H9 (cell line): Measurements from ENCODE around the gene MACROD1. TPM values are rescaled to one million over a fixed set of nuclear protein-coding genes. Genes with fewer than 3 reads are reported as not detected.

Experiments
- DNase-seq: peaks from one replicate; pipeline ENCODE4 v3.0.0-alpha.2; 2017
- H2AFZ ChIP-seq: one replicate; pipeline ENCODE4 v1.6.1; 2013; ENCODE audit warnings: mild to moderate bottlenecking, low read length, control low read depth, moderate library complexity
- H2AK5ac ChIP-seq: 2 replicates; pipeline ENCODE4 v1.6.1; 2013; ENCODE audit warnings: low read length, control low read depth, mixed read lengths; ENCODE audit not compliant: insufficient read length
- H2BK120ac ChIP-seq: one replicate; pipeline ENCODE4 v1.6.1; 2013; ENCODE audit warnings: low read depth, mild to moderate bottlenecking, low read length, control low read depth, inconsistent platforms; ENCODE audit not compliant: poor library complexity, severe bottlenecking
- H2BK12ac ChIP-seq: 2 replicates; pipeline ENCODE4 v1.6.1; 2013; ENCODE audit warnings: low read length, control low read depth, mixed read lengths, low read depth; ENCODE audit not compliant: insufficient read length
- H2BK15ac ChIP-seq: 2 replicates; pipeline ENCODE4 v1.6.1; 2013; ENCODE audit warnings: low read depth, low read length, control low read depth
- H2BK20ac ChIP-seq: one replicate; pipeline ENCODE4 v1.6.1; 2013; ENCODE audit warnings: low read depth, mild to moderate bottlenecking, low read length, control low read depth, inconsistent platforms; ENCODE audit not compliant: poor library complexity, severe bottlenecking
- H2BK5ac ChIP-seq: 2 replicates; pipeline ENCODE4 v1.6.1; 2013; ENCODE audit warnings: low read length, control low read depth, mixed read lengths; ENCODE audit not compliant: insufficient read length
- H3K14ac ChIP-seq: 2 replicates; pipeline ENCODE4 v1.6.1; 2013; ENCODE audit warnings: low read length, control low read depth; ENCODE audit not compliant: insufficient read depth
- H3K18ac ChIP-seq: 2 replicates; pipeline ENCODE4 v1.6.1; 2013; ENCODE audit warnings: low read depth, mild to moderate bottlenecking, mixed read lengths, low read length, control low read depth; ENCODE audit not compliant: insufficient read length
- H3K23ac ChIP-seq: 2 replicates; pipeline ENCODE4 v1.6.1; 2013; ENCODE audit warnings: low read length, control low read depth, mixed read lengths, low read depth; ENCODE audit not compliant: insufficient read length
- H3K23me2 ChIP-seq: 2 replicates; pipeline ENCODE4 v1.6.1; 2013; ENCODE audit warnings: low read depth, mild to moderate bottlenecking, mixed read lengths, low read length, control low read depth; ENCODE audit not compliant: insufficient read length, poor library complexity, severe bottlenecking
- H3K27ac ChIP-seq: 2 replicates; pipeline ENCODE4 v1.5.1; 2013; ENCODE audit warnings: low read length, control low read depth, mixed read lengths, low read depth; ENCODE audit not compliant: insufficient read length
- H3K27me3 ChIP-seq: 2 replicates; pipeline ENCODE4 v1.6.1; 2013; ENCODE audit warnings: low read length, control low read depth, inconsistent platforms; ENCODE audit not compliant: insufficient read depth
- H3K4ac ChIP-seq: 2 replicates; pipeline ENCODE4 v1.6.1; 2013; ENCODE audit warnings: low read depth, mild to moderate bottlenecking, control low read depth, inconsistent platforms, low read length, moderate library complexity
- H3K4me1 ChIP-seq: 2 replicates; pipeline ENCODE4 v1.6.1; 2013; ENCODE audit warnings: low read length, control low read depth, inconsistent platforms; ENCODE audit not compliant: insufficient read depth
- H3K4me2 ChIP-seq: 2 replicates; pipeline ENCODE4 v1.6.1; 2013; ENCODE audit warnings: low read length, control low read depth, mixed read lengths; ENCODE audit not compliant: insufficient read length, insufficient read depth
- H3K56ac ChIP-seq: 2 replicates; pipeline ENCODE4 v1.6.1; 2013; ENCODE audit warnings: low read depth, mild to moderate bottlenecking, mixed read lengths, low read length, control low read depth; ENCODE audit not compliant: insufficient read length
- H3K79me1 ChIP-seq: 2 replicates; pipeline ENCODE4 v1.6.1; 2013; ENCODE audit warnings: low read depth, mild to moderate bottlenecking, moderate library complexity, low read length, control low read depth, inconsistent platforms; ENCODE audit not compliant: insufficient read depth, poor library complexity, severe bottlenecking
- H3K79me2 ChIP-seq: 2 replicates; pipeline ENCODE4 v1.6.1; 2013; ENCODE audit warnings: low read length, control low read depth, inconsistent platforms; ENCODE audit not compliant: insufficient read depth
- H3K9ac ChIP-seq: 2 replicates; pipeline ENCODE4 v1.6.1; 2013; ENCODE audit warnings: low read length, control low read depth, mixed read lengths; ENCODE audit not compliant: insufficient read length; ENCODE audit errors: extremely low read depth
- H3K9me3 ChIP-seq: one replicate; pipeline ENCODE4 v1.6.1; 2013; ENCODE audit warnings: low read depth, low read length, inconsistent platforms; ENCODE audit not compliant: control insufficient read depth
- H3T11ph ChIP-seq: one replicate; pipeline ENCODE4 v1.6.1; 2013; ENCODE audit warnings: mild to moderate bottlenecking, low read length, control low read depth, inconsistent platforms
- H4K20me1 ChIP-seq: one replicate; pipeline ENCODE4 v1.6.1; 2013; ENCODE audit not compliant: control insufficient read depth, insufficient read length, insufficient read depth
- H4K5ac ChIP-seq: 2 replicates; pipeline ENCODE4 v1.6.1; 2013; ENCODE audit warnings: low read depth, mild to moderate bottlenecking, mixed read lengths, low read length, control low read depth; ENCODE audit not compliant: insufficient read length
- H4K8ac ChIP-seq: replicated peaks from 2 replicates; pipeline ENCODE4 v1.6.1; 2013; ENCODE audit warnings: low read length, control low read depth, mixed read lengths, low read depth; ENCODE audit not compliant: insufficient read length
- H4K91ac ChIP-seq: 2 replicates; pipeline ENCODE4 v1.6.1; 2013; ENCODE audit warnings: low read depth, mild to moderate bottlenecking, moderate library complexity, mixed read lengths, low read length, control low read depth; ENCODE audit not compliant: insufficient read length
- H3K27ac Mint-ChIP-seq, 3 experiments: 2 replicates in 2 of 3; 3 replicates in 1 of 3; pipeline ENCODE4 v1.8.0; 2020 to 2021; ENCODE audit warnings: mixed read lengths in 3 of 3, mild to moderate bottlenecking in 1 of 3, moderate library complexity in 1 of 3
- H3K27me3 Mint-ChIP-seq: 2 replicates; pipeline ENCODE4 v1.8.0; 2021; ENCODE audit warnings: low read depth, mild to moderate bottlenecking, moderate library complexity, mixed read lengths
- H3K36me3 Mint-ChIP-seq, 3 experiments: 2 replicates in 2 of 3; 3 replicates in 1 of 3; pipeline ENCODE4 v1.8.0; 2020 to 2021; ENCODE audit warnings: low read depth in 3 of 3, mixed read lengths in 3 of 3; ENCODE audit not compliant: insufficient read depth in 1 of 3
- H3K4me1 Mint-ChIP-seq, 2 experiments: 2 replicates each; pipeline ENCODE4 v1.8.0; 2020; ENCODE audit warnings: mixed read lengths in 2 of 2
- H3K4me3 Mint-ChIP-seq, 2 experiments: 2 replicates in 1 of 2; 3 replicates in 1 of 2; pipeline ENCODE4 v1.8.0; 2020 to 2021; ENCODE audit warnings: mild to moderate bottlenecking in 2 of 2, mixed read lengths in 2 of 2, moderate library complexity in 1 of 2
- H3K9me3 Mint-ChIP-seq, 2 experiments: 2 replicates in 1 of 2; 3 replicates in 1 of 2; pipeline ENCODE4 v1.8.0; 2020; ENCODE audit warnings: mild to moderate bottlenecking in 2 of 2, mixed read lengths in 2 of 2, moderate library complexity in 1 of 2
- WGBS: extraction: QIAGEN DNeasy Blood & Tissue Kit; methylation state at CpG from one replicate; pipeline ENCODE4 v1.1.7; 2013; ENCODE audit warnings: missing lambda C conversion rate, low lambda C conversion rate, mixed read lengths; ENCODE audit not compliant: insufficient read length; ENCODE audit errors: extremely low coverage; 5-methylcytosine and 5-hydroxymethylcytosine counted together
- total RNA-seq: library from RNA; stranded (reverse); gene quantifications from 2 replicates; pipeline ENCODE4 v1.2.1, GENCODE V29; 2021
- TF ChIP-seq, protein P1 (sequence below): fragments of 200-600 bp; sonication (generic); conservative IDR thresholded peaks from 3 replicates; pipeline ENCODE4 v1.8.0; 2021; ENCODE audit warnings: antibody characterized with exemption, mild to moderate bottlenecking

Gene MACROD1
- total RNA-seq, 1 experiment from 2014 or later = 21.2 TPM

DNA sequence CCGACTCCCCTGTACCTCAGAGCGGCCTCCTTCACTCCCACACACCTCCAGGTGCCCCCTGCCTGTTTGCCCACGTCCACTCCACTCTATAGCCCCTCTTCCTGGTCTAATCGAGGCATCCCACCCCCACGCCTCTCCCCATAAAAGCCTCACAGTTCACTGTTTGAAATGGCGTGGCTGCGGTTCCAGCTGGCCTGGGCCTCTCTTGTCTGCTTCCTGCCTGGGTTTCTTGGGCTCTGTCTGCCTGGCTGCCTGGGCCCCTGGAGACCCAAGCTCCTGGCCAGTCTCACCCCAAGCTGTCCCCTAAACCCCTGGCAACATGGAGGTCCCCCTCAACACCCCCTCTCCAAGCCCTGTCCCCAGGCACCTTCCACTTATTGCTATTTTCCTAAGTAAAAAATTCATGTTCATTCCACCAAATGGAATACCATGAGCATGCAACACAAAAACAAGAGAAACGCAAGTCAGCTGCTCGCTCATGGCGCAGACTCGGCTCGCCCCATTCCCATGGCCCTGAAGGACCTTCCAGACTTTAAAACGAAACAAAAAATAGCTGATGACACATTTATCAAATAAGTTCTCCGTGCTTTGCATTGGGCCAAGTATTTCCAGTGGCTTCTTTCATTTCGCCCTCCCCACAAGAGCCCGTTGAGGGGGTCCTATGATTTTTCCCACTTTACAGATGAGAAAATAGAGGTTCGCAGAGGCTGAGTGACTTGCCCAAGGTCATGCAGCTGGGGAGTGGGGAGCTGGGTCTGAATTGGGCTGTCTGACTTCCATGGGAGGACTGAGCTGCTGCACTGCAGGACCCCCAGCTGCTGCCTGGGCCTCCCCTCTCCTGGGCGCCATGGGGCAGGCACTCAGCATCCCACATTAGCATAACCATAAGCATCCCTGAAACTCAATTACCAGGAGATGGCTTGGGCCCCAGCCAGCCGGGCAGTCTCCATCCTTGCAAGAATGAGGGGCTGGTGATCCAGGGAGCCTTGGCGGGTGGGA, 141.9 kb downstream of the MACROD1 start:
- no peaks in the 10 kb centered on the region for H3K9me3 ChIP-seq
- H3K4me2 ChIP-seq = no peak overlapping the region
- no peak overlapping the region for H2BK120ac ChIP-seq
- H3K9me3 Mint-ChIP-seq = no peaks in the 10 kb centered on the region
- no peak overlapping the region for H2AK5ac ChIP-seq
- H3K14ac ChIP-seq = no peak overlapping the region
- H3K27ac Mint-ChIP-seq = peak overlapping the region; percentile 25 to 67 (median 48); a peak in 4 of 7 replicates
- H2BK5ac ChIP-seq = no peak overlapping the region
- no peak overlapping the region for H2BK12ac ChIP-seq
- no peak overlapping the region for H2BK15ac ChIP-seq
- H3K27me3 ChIP-seq = no peaks in the 10 kb centered on the region; the same call in 1 of the 2 replicates
- no peak overlapping the region for H3K56ac ChIP-seq
- no peak overlapping the region for H3K9ac ChIP-seq
- DNase-seq = peak; percentile 70
- no peaks in the 10 kb centered on the region for H3K79me1 ChIP-seq
- H3K4me1 Mint-ChIP-seq = peaks cover 55 to 77% of the 10 kb centered on the region in 2 experiments
- no peak overlapping the region for H3K18ac ChIP-seq
- no peak overlapping the region for H3T11ph ChIP-seq
- TF ChIP-seq, protein P1, sequence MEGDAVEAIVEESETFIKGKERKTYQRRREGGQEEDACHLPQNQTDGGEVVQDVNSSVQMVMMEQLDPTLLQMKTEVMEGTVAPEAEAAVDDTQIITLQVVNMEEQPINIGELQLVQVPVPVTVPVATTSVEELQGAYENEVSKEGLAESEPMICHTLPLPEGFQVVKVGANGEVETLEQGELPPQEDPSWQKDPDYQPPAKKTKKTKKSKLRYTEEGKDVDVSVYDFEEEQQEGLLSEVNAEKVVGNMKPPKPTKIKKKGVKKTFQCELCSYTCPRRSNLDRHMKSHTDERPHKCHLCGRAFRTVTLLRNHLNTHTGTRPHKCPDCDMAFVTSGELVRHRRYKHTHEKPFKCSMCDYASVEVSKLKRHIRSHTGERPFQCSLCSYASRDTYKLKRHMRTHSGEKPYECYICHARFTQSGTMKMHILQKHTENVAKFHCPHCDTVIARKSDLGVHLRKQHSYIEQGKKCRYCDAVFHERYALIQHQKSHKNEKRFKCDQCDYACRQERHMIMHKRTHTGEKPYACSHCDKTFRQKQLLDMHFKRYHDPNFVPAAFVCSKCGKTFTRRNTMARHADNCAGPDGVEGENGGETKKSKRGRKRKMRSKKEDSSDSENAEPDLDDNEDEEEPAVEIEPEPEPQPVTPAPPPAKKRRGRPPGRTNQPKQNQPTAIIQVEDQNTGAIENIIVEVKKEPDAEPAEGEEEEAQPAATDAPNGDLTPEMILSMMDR = no peak
- H3K36me3 Mint-ChIP-seq = no peaks in the 10 kb centered on the region; a peak in 2 of 7 replicates
- peak overlapping the region in 1 of 2 experiments; percentile 47; a peak in 2 of 5 replicates for H3K4me3 Mint-ChIP-seq
- H3K23me2 ChIP-seq = no peaks in the 10 kb centered on the region
- H4K91ac ChIP-seq = no peak overlapping the region
- peaks cover 2% of the 10 kb centered on the region; the same call in 1 of the 2 replicates for H3K4me1 ChIP-seq
- H3K4ac ChIP-seq = no peak overlapping the region
- no peak overlapping the region for H4K8ac ChIP-seq
- H2AFZ ChIP-seq = no peak overlapping the region
- no peak overlapping the region for H3K27ac ChIP-seq
- H4K20me1 ChIP-seq = no peaks in the 10 kb centered on the region
- no peak overlapping the region for H2BK20ac ChIP-seq
- H3K23ac ChIP-seq = no peak overlapping the region
- H3K27me3 Mint-ChIP-seq = peaks cover 36% of the 10 kb centered on the region
- no peak overlapping the region for H4K5ac ChIP-seq
- H3K79me2 ChIP-seq = no peaks in the 10 kb centered on the region
- no CpG with 5 or more reads among the region's 20 CpGs for WGBS
